ENCODE measurements around the gene RRBP1. TPM values are rescaled to one million over a fixed set of nuclear protein-coding genes. Genes with fewer than 3 reads are reported as not detected.

Gene RRBP1
- total and polyA plus RNA-seq, 7 experiments from 2014 or later: 4.1 to 73.9 (median 28.1) TPM

DNA sequence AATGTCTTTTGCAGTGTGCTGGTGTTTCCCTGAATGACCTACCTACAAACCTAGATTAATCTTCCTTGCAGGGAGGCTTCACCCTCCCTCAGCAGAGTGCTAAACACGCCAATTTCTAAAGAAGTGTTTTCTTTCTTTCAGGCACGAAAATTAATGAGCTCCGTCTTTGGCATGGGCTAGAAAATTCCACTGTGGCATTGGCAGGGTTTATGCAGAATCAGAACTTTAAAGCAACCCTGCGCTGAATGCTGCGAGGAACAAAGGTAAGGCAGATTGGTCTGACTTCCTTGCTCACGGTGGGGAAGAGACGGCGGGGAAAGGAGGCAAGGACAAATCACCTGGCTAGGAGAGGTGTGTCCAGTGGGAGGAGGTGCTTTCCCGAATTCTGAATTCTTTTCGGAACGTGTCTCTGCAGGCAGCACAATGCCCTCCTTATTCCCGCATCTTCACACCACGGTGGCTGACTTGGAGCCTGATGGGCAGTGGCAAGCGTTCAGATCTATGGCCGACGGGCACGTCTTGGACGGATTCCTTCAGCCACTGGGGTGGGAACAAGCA lies 11.5 kb upstream of the RRBP1 start:
- Mint-ChIP-seq H3K27ac (no peak overlapping the region), H3K4me3 (no peak overlapping the region), H3K4me1 (no peaks in the 10 kb centered on the region), H3K9me3 (peaks cover 0 to 18% (median 3%) of the 10 kb centered on the region in 11 donors), H3K36me3 (peaks cover 0 to 5% (median 0%) of the 10 kb centered on the region in 5 donors), H3K27me3 (peaks cover 23 to 45% (median 32%) of the 10 kb centered on the region in 5 donors)
- DNase-seq: no peak
- Histone ChIP-seq H3K27me3 (ENCODE audit: control insufficient read depth in 2 of 2, insufficient read depth in 2 of 2, low read length in 2 of 2) (no peaks in the 10 kb centered on the region), H3K27ac (ENCODE audit: low read depth, low read length) (no peak overlapping the region), H3K9me3 (ENCODE audit: control insufficient read depth in 2 of 3, low read length in 3 of 3) (peaks cover 0 to 8% (median 0%) of the 10 kb centered on the region in 3 experiments), H3K4me3 (ENCODE audit: low read length) (no peak overlapping the region), H3K36me3 (ENCODE audit: control insufficient read depth in 2 of 3, insufficient read depth in 3 of 3, low read length in 3 of 3) (no peaks in the 10 kb centered on the region), H3K4me1 (ENCODE audit: control insufficient read depth in 2 of 2, insufficient read depth in 2 of 2, low read length in 2 of 2) (no peaks in the 10 kb centered on the region)
- POLR2A ChIA-PET: no interaction called here
- no peak for ATAC-seq
- intact Hi-C loops (cut with micrococcal nuclease): no loop called here
- CTCF ChIA-PET: no interaction called here

DNA sequence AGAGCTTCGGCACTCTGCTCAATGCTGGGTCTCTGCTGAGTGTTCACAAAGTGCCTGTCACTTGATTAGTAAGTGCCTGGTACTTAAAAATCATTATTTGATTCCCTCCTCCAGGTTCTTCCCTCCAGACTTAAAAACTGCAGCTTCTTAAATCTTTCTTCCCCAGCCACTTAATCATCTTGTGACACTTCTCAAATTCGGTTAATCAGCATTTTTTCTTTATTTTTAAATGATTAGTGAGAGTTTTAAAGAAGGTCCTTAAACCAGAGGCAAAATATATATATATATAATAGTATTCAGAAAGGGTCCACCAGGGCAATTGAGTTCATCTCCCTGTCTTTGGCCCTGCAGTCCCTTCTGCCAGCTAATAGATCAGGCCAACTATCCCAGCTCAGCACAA lies 9.7 kb upstream of the RRBP1 start:
- ATAC-seq: no peak
- ChIA-PET CTCF (interaction anchor here (2.3 kb wide), 1 partner anchor 9 kb away, joined by 13 read pairs; the partner anchor contains the start of gene RRBP1), POLR2A (no interaction called here)
- intact Hi-C loops (cut with micrococcal nuclease): no loop called here
- DNase-seq: no peak
- Histone ChIP-seq H3K36me3 (ENCODE audit: control insufficient read depth in 2 of 3, insufficient read depth in 3 of 3, low read length in 3 of 3) (no peaks in the 10 kb centered on the region), H3K4me1 (ENCODE audit: control insufficient read depth in 2 of 2, insufficient read depth in 2 of 2, low read length in 2 of 2) (no peaks in the 10 kb centered on the region), H3K27ac (ENCODE audit: low read depth, low read length) (no peak overlapping the region), H3K27me3 (ENCODE audit: control insufficient read depth in 2 of 2, insufficient read depth in 2 of 2, low read length in 2 of 2) (no peaks in the 10 kb centered on the region), H3K9me3 (ENCODE audit: control insufficient read depth in 2 of 3, low read length in 3 of 3) (peaks cover 0 to 8% (median 0%) of the 10 kb centered on the region in 3 experiments), H3K4me3 (ENCODE audit: low read length) (no peak overlapping the region)
- Mint-ChIP-seq H3K27ac (no peak overlapping the region), H3K27me3 (peaks cover 37 to 59% (median 46%) of the 10 kb centered on the region in 5 donors), H3K9me3 (peaks cover 0 to 18% (median 3%) of the 10 kb centered on the region in 11 donors), H3K4me3 (no peak overlapping the region), H3K36me3 (peaks cover 0 to 8% (median 0%) of the 10 kb centered on the region in 5 donors), H3K4me1 (no peaks in the 10 kb centered on the region)

DNA sequence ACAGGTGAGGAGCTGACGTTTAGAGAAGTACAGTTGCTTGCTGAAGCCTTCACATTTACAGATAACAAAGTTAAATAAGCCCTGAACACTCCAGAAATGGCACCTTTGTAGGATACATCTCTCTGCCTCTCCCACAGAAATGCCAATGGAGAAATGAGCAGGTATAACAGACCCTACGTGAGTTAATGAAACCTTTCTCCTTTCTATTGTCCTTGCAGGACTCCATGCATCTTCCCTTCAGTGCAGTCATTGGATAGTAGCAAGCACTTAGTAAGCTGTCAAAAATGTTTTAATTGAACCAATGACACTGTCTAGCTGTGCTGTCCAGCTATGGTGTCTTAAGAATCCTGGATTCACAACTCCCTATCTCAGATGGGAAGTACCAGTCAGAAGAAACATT lies 8.1 kb upstream of the RRBP1 start:
- Histone ChIP-seq H3K27ac (ENCODE audit: low read depth, low read length) (no peak overlapping the region), H3K36me3 (ENCODE audit: control insufficient read depth in 2 of 3, insufficient read depth in 3 of 3, low read length in 3 of 3) (no peaks in the 10 kb centered on the region), H3K4me1 (ENCODE audit: control insufficient read depth in 2 of 2, insufficient read depth in 2 of 2, low read length in 2 of 2) (no peaks in the 10 kb centered on the region), H3K4me3 (ENCODE audit: low read length) (no peak overlapping the region), H3K27me3 (ENCODE audit: control insufficient read depth in 2 of 2, insufficient read depth in 2 of 2, low read length in 2 of 2) (no peaks in the 10 kb centered on the region), H3K9me3 (ENCODE audit: control insufficient read depth in 2 of 3, low read length in 3 of 3) (peaks cover 0 to 8% (median 0%) of the 10 kb centered on the region in 3 experiments)
- H3K9me3 Mint-ChIP-seq: peaks cover 0 to 18% (median 0%) of the 10 kb centered on the region in 11 donors
- ChIA-PET CTCF (interaction anchor here (2.3 kb wide), 1 partner anchor 8 kb away, joined by 13 read pairs; the partner anchor contains the start of gene RRBP1), POLR2A (no interaction called here)
- H3K36me3 Mint-ChIP-seq: peaks cover 0 to 14% (median 0%) of the 10 kb centered on the region in 5 donors
- H3K27ac Mint-ChIP-seq: no peak overlapping the region
- no peaks in the 10 kb centered on the region for H3K4me1 Mint-ChIP-seq
- peaks cover 48 to 70% (median 59%) of the 10 kb centered on the region in 5 donors for H3K27me3 Mint-ChIP-seq
- DNase-seq: no peak
- intact Hi-C loops (cut with micrococcal nuclease): no loop called here
- no peak overlapping the region for H3K4me3 Mint-ChIP-seq
- no peak for ATAC-seq

DNA sequence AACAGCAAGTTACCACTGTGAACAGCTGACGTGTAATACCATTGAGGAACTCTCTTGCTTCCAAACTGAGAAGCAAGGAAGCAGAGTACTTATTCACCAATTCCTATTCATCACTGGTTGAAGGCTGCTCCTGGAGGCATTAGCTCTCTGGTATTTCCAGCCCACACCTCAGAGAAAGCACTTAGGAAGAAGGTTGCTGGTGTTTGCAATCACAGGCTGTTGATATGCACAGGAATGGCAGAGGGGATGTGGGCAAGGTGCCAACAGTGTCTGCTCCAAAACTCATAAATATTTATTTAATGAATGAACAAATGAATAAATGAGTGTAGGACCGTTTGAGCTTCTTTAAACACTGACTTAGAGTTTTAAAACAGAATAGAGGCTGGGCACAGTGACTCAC lies 6.9 kb upstream of the RRBP1 start:
- Histone ChIP-seq H3K9me3 (ENCODE audit: control insufficient read depth in 2 of 3, low read length in 3 of 3) (peaks cover 0 to 8% (median 0%) of the 10 kb centered on the region in 3 experiments), H3K4me1 (ENCODE audit: control insufficient read depth in 2 of 2, insufficient read depth in 2 of 2, low read length in 2 of 2) (no peaks in the 10 kb centered on the region), H3K36me3 (ENCODE audit: control insufficient read depth in 2 of 3, insufficient read depth in 3 of 3, low read length in 3 of 3) (no peaks in the 10 kb centered on the region), H3K27ac (ENCODE audit: low read depth, low read length) (no peak overlapping the region), H3K4me3 (ENCODE audit: low read length) (no peak overlapping the region), H3K27me3 (ENCODE audit: control insufficient read depth in 2 of 2, insufficient read depth in 2 of 2, low read length in 2 of 2) (no peaks in the 10 kb centered on the region)
- ATAC-seq (no peak), DNase-seq (no peak)
- ChIA-PET CTCF (no interaction called here), POLR2A (interaction anchor here (0.6 kb wide), 1 partner anchor 54 kb away, joined by 3 read pairs; no protein-coding TSS in a partner anchor)
- no peak overlapping the region for H3K4me3 Mint-ChIP-seq
- peaks cover 0 to 14% (median 0%) of the 10 kb centered on the region in 5 donors for H3K36me3 Mint-ChIP-seq
- H3K27me3 Mint-ChIP-seq: peaks cover 55 to 79% (median 67%) of the 10 kb centered on the region in 5 donors
- no peaks in the 10 kb centered on the region for H3K4me1 Mint-ChIP-seq
- H3K27ac Mint-ChIP-seq: no peak overlapping the region
- peaks cover 0 to 17% (median 0%) of the 10 kb centered on the region in 11 donors for H3K9me3 Mint-ChIP-seq
- intact Hi-C loops (cut with micrococcal nuclease): loop anchor here in 1 of 2 donors (10.0 kb wide), 1 partner anchor 154 kb away; the partner anchor contains the start of gene BFSP1

DNA sequence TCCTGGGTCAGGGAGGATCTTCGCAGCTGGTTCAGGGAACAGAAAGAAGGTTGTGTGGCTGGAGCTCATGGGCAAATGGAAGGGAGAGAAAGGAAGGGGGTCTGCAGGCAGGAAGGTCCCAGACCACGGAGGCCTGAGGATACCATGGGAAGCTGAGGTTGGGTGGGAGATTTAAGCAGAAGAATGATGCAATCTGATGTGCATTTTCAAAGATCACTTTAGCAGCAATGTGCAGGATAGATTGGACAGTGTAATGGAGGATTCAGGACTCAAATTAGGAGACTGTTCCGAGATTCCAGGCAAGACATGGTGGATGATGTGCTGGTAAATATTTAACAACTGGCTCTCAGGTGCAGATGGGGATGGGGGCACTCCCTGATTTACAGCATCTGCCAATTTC lies 5.8 kb upstream of the RRBP1 start:
- no peak overlapping the region for H3K27ac ChIP-seq (ENCODE audit: low read depth, low read length)
- intact Hi-C loops (cut with micrococcal nuclease): loop anchor here in 1 of 2 donors (10.0 kb wide), 1 partner anchor 153 kb away; the partner anchor contains the start of gene BFSP1
- peaks cover 0 to 14% (median 0%) of the 10 kb centered on the region in 5 donors for H3K36me3 Mint-ChIP-seq
- DNase-seq (no peak), ATAC-seq (no peak)
- H3K27me3 ChIP-seq (ENCODE audit: control insufficient read depth in 2 of 2, insufficient read depth in 2 of 2, low read length in 2 of 2): peaks cover 0 to 4% of the 10 kb centered on the region in 2 donors
- peaks cover 4 to 7% (median 6%) of the 10 kb centered on the region in 7 donors for H3K4me1 Mint-ChIP-seq
- no peak overlapping the region for H3K4me3 ChIP-seq (ENCODE audit: low read length)
- peaks cover 0 to 8% (median 0%) of the 10 kb centered on the region in 3 experiments for H3K9me3 ChIP-seq (ENCODE audit: control insufficient read depth in 2 of 3, low read length in 3 of 3)
- no peak overlapping the region for H3K27ac Mint-ChIP-seq
- H3K27me3 Mint-ChIP-seq: peaks cover 46 to 84% (median 65%) of the 10 kb centered on the region in 5 donors
- H3K9me3 Mint-ChIP-seq: peaks cover 0 to 17% (median 0%) of the 10 kb centered on the region in 11 donors
- peaks cover 0 to 2% of the 10 kb centered on the region in 2 donors for H3K4me1 ChIP-seq (ENCODE audit: control insufficient read depth in 2 of 2, insufficient read depth in 2 of 2, low read length in 2 of 2)
- no peaks in the 10 kb centered on the region for H3K36me3 ChIP-seq (ENCODE audit: control insufficient read depth in 2 of 3, insufficient read depth in 3 of 3, low read length in 3 of 3)
- POLR2A ChIA-PET: interaction anchor here (0.6 kb wide), 1 partner anchor 12 kb away, joined by 3 read pairs; no protein-coding TSS in a partner anchor
- no peak overlapping the region for H3K4me3 Mint-ChIP-seq
- CTCF ChIA-PET: no interaction called here

DNA sequence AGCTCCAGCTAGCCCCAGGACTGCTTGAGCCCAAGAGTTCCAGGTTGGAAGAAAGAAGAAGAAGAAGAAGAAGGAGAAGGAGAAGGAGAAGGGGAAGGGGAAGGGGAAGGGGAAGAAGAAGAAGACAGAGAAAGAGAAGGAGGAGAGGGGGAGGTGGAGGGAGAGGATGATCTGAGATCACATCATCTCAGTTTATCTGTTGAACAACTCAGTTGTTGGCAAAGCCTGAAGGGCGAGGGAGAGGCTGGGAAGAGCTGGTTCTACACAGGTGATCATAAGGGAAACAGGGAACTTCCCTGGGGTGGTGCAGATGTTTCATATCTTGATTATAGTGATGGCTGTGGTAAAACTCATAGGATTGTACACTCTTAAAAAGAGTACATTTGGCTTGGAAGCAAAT lies 3.1 kb upstream of the RRBP1 start:
- ChIA-PET POLR2A (no interaction called here), CTCF (no interaction called here)
- Histone ChIP-seq H3K4me3 (ENCODE audit: low read length) (no peak overlapping the region), H3K4me1 (ENCODE audit: control insufficient read depth in 2 of 2, insufficient read depth in 2 of 2, low read length in 2 of 2) (peaks cover 0 to 10% of the 10 kb centered on the region in 2 donors), H3K27me3 (ENCODE audit: control insufficient read depth in 2 of 2, insufficient read depth in 2 of 2, low read length in 2 of 2) (peaks cover 0 to 4% of the 10 kb centered on the region in 2 donors), H3K27ac (ENCODE audit: low read depth, low read length) (no peak overlapping the region), H3K36me3 (ENCODE audit: control insufficient read depth in 2 of 3, insufficient read depth in 3 of 3, low read length in 3 of 3) (no peaks in the 10 kb centered on the region), H3K9me3 (ENCODE audit: control insufficient read depth in 2 of 3, low read length in 3 of 3) (peaks cover 0 to 2% (median 0%) of the 10 kb centered on the region in 3 experiments)
- Mint-ChIP-seq H3K4me3 (no peak overlapping the region), H3K9me3 (peaks cover 0 to 6% (median 0%) of the 10 kb centered on the region in 11 donors), H3K27ac (no peak overlapping the region), H3K27me3 (peaks cover 28 to 66% (median 45%) of the 10 kb centered on the region in 5 donors), H3K36me3 (peaks cover 0 to 11% (median 0%) of the 10 kb centered on the region in 5 donors), H3K4me1 (peaks cover 9 to 16% (median 13%) of the 10 kb centered on the region in 7 donors)
- ATAC-seq (no peak), DNase-seq (no peak)
- intact Hi-C loops (cut with micrococcal nuclease): loop anchor here in 1 of 2 donors (10.0 kb wide), 1 partner anchor 150 kb away; the partner anchor contains the start of gene BFSP1
